GM18520 (cell line): ENCODE data around the gene SUPT20H.
A peak's percentile ranks its signal among the peaks of the same experiment; 100 is the strongest.
"Not testable (repeated sequence)": the region's sequence is repeated elsewhere in the genome, so short reads cannot be mapped to it uniquely, and the experiment has no call there.

Experiments
- ATAC-seq: cut with Tn5 transposase; IDR thresholded peaks from one replicate; pipeline ENCODE4 v1.9.1; 2021; ENCODE audit not compliant: unreplicated experiment

SUPT20H gene

DNA sequence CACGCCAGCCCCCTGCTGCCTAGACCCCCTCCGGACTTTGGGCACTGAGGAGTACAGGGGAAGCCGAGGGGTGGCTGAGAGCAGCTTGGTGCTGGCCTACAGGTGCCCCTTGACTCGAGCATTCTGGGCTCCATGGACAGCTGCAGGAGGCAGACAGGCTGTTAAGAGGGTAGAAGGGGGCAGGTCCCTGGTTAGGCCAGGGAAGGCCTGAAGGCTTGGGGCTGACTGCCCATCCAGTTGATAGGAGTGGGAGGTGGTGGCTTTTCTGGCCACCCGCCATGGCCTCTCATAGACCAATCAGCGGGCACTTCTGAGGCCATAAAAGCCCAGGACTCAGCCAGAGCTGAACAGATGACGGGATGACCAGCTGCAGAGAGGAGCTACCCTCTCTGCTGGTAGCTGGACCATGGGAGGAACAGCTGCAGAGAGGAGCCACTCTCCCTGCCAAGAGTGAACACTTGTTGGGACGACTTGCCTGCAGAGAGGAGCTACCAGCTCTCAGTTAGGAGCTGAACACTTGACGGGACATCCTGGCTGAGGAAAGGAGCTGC lies 10.7 kb upstream of the SUPT20H start:
- no peak for ATAC-seq

DNA sequence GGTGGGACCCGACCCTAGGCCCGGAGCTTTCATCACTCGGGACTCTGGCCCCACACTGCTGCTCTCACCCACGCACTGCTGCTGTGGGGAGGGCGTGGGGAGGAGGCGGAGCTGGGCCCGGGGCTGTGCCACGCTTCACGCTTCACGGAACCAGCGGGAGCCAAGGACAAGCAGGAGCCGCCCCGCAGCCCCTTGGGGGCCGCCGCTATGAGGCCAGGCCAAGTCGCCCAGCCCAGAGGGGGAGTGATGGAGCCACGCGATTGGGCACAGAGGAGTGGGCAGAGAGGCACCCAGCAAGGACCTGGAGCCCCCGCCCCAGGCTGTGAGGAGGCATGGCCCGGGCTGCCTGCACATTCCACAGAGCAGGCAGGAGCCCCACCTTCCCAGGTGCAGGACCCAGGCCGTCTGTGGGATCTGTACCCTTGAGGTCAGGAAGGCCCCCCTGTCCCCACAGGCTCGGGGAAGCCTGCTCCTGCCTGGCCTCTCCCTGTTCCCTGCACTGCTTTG lies 10.2 kb upstream of the SUPT20H start:
- ATAC-seq: no peak

DNA sequence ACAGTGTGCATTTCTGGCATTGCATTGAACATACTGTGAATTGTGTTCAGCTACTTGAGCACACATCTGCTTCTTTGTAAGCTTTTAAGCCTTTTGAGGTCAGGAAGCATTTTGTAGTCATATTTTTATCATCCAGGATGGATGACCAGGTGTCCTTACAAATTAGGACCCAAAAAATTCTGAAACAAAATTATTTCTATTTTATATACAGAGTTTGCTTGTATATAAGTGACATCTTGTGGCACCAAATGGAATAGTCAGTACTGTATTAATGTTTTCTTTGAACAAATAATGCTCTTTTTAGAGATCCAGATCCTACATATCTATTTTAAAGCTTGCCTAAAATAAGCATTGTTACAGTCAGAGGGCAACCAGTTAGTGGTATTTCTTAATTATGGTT lies 9.5 kb upstream of the SUPT20H start:
- ATAC-seq: no peak

DNA sequence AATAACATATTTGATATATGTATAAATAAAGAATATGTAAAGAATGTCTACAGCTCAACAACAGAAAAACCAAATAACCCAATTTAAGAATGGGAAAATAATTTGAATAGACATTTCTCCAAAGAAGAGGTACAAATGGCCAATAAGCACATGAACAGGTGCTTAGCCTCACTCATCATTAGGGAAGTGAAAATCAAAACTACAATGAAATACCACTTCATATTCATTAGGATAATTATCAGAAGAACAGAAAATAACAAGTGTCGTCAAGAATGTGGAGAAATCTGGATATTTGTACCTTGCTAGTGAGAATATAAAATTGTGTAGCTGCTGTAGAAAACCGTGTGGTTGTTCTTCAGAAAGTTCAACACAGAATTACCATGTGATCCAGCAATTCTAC lies 8.4 kb upstream of the SUPT20H start:
- peak; percentile 54 for ATAC-seq

DNA sequence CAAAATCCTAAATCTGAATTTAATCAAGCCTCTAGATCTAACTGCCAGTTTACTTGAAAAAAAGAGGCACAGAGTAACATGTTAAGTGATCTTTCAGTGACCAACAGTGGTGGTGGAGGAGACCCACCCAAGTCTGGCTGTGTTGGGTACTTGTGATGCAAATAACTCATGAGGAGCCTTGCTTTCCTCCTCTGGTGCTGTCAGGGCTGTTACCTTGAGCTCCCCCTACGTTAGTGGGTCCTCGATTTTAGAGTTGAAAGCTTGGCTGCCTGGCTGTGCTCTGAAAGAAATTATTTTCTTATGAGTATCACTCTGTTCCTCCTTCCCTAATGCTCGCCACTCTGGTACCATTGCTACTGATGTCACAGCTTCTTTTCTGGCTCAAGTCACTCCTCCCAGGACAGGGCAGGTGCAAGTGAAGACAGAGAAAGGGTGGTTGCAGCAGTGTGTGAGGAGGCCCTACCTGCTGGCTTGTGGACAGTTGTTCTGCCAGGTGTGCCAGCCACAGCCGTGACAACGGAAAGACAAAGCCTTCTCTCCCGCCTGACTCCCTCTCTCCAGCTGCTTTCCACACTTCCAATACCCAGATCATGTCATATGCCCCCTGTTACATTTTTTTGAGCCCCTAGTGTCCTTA lies 6.5 kb upstream of the SUPT20H start:
- ATAC-seq: no peak

DNA sequence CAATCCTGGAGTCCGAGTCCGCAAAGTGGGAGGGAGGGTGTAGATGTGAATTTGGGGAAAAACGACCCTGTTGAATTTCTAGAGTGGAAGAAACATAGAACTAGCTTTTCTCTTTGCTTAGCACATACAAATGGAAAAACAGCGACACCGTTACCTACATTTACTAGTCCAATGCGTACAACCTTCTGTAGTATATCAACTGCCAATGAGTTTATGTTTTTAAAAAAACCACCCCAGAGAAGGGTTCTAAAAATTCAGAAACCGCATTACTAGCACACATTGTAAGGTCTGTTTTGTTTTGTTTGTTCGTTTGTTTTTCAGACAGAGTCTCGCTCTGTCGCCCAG lies 332 bp upstream of the SUPT20H start:
- no peak for ATAC-seq

DNA sequence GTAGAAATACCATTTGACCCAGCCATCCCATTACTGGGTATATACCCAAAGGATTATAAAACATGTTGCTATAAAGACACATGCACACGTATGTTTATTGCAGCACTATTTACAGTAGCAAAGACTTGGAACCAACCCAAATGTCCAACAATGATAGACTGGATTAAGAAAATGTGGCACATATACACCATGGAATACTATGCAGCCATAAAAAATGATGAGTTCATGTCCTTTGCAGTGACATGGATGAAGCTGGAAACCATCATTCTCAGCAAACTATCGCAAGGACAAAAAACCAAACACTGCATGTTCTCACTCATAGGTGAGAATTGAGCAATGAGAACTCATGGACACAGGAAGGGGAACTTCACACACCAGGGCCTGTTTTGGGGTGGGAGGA lies 3.3 kb downstream of the SUPT20H start:
- ATAC-seq: not testable (repeated sequence)

DNA sequence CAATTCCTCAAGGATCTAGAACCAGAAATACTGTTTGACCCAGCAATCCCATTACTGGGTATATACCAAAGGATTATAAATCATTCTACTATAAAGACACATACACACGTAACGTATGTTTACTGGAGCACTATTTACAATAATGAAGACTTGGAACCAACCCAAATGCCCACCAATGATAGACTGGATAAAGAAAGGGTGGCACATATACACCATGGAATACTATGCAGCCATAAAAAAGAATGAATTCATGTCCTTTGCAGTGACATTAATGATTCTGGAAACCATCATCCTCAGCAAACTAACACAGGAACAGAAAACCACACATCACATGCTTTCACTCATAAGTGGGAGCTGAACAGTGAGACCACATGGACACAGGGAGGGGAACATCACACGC lies 6.4 kb downstream of the SUPT20H start:
- not testable (repeated sequence) for ATAC-seq

DNA sequence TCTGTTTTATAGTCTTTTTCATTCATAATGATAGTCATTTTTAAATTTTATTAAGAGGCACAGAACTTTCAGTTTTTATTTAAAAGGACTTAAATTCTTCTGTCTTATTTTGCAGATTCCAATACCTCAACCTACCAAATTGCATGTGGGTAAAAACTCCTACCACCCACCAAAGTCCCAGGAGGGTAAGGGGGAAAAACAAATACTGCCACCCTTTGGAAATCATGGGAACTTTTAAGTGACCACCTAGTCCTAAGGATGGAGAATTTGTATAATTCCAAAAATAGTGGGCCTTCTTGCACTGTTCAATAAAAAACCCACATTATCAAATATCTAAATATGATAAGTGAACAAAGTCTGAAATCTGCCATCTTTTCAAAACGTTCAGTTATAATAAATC lies 9.7 kb downstream of the SUPT20H start:
- no peak for ATAC-seq

DNA sequence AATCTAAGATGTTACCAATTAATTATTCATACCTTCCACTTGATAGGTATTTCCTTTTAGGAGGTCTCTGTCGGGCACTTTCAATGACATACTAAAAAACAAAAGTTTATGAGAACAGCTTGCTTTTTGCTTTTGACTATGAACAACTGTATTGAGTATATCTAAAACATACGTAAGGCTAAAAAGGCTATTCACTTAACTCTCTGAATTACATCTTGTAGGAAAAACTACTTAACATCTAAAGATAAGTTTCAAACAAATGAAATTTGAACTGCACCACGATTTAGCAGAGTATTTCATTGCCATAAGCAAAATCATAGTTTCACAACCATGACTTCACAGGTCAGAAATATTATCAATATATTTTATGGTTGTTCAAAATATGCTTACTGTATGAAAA lies 11.6 kb downstream of the SUPT20H start:
- no peak for ATAC-seq

DNA sequence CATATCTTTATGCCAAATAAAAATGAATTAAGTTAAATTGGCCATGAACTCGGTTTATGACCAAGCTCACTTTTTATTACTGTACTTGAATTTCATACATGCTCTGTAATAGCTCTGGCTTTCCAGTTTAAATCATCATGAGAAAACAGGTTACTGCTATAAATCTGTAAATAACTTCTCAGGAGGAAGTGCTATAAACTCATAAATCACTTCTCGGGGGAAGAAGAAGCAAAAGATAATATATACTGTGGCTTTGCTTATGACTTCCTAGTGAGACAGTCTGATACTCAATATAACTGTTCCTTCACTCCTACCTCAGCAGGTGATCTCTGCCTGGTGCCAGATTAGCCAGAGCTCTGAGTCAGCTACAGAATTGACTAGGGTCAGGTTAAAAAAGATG lies 12.5 kb downstream of the SUPT20H start:
- ATAC-seq: no peak

DNA sequence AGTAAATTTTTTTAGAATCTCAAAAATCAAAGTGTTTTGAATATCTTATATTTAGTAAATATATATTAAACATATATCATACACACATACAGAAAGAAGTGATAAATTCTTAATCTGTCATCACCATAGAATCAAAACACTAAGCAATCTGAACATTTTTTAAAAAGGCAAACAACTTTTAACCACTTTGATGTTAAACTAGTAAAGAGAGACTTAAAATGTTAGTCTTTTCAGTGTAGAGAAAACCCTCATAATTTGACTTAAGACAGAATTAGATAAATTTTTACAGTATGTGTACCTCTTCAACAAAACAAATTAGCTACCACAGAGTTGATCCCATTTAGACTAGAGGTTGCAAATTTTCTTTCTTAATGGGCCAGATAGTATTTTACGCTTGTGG lies 13.4 kb downstream of the SUPT20H start:
- no peak for ATAC-seq

DNA sequence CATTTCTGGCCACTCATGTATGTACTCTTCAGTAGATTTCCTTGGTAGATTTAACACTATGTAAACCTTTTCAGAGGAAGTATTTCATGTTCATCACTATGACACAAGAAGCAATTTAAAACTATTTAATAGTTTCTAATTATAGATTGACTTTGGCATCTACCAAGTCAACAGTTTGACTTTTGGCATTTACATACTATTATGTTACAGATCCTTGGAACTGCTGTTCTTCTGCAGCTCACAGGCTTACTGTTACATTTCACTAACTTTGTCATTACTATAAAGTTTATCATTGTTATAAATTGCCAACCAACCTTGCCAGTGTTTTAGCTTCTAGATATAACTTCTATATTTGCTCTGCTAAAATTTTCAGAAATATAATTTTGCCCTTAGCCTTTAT lies 18.7 kb downstream of the SUPT20H start:
- ATAC-seq: no peak

DNA sequence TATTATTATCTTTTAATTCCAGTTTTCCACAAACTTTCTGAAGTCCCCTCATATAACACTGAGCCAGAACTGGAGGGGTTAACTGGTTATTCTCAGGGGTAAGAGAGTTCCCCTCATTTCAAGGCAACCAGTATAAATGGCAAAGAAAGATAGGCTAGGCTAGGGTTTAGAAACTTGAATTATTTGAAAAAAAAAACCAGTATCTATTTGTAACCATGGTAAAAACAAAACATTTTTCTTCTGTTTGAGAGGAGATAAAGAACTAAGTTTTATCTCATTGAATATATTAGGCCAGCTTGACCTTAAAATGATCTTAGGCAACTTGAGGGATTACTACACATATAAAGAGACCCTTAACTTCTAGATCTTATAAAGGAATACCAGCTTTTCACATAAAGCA lies 19.6 kb downstream of the SUPT20H start:
- ATAC-seq: no peak

DNA sequence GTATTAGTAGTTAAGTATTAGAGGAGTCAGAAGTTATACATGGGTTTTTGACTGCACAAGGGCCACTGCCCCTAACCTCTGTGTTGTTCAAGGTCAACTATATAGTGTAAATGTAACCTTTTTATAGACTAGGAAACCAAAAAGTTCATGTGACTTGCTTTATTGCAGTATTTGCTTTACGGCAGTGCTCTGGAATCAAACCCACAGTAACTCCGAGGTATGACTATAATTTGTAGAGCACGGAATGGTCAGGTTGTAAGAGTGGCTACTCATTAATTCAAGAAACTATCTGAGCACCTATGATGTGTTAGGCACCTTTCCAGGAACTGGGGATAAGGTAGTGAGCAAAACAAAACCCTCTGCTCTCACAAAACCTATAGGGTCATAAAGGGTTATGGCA lies 22.2 kb downstream of the SUPT20H start:
- no peak for ATAC-seq

DNA sequence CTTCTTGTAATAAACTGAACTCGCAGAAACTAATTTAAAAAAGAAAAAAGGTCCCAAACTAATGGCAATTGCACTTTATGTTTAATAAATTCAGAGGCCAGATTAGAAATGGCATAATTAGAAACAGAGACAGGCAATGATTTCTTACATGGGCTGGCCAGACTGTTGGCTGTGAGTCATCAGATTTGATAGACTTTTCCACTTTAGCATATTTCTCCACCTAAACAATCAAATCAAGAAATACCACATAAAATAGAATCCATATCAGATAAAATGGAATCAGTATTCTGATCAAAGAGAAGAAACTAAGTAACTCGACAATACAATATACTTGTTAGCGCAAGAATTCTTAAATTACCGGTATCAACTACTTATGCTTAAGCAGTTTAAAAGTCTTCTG lies 29.9 kb downstream of the SUPT20H start:
- ATAC-seq: no peak

DNA sequence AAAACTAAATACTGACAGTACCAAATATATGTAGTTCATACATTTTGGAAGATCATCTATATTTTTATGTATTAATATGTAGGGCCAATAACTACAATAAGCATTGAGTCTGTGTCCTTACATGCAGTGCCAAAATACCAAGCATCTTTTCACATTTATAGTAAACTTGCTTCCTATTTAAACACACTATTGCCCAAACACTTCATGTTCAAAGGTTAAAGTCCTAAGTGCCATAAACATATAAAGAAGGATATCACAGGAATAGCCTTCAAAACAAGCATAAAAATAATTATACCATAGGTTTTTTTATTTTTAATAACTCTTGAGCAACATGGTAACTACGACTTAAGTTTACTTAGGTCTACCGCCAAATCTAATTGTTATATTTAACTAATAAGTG lies 31.8 kb downstream of the SUPT20H start:
- ATAC-seq: no peak

DNA sequence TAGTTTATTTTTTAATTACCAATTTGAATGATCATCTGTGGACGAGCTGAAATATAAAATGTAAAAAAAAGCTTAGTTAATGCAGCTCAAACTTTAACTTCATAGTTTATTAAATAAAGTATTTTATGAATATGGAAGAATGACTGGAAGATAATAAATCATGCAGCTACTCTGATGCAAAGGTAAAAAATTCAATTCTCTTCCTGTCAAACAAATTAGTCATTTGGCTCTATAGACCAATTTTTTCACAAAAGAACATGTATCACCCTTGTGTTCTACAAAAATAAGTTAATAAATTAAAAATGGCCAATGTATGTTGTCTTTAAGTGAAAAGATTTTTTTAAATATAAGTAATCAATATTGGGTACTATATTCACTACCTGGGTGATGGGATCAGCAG lies 32.7 kb downstream of the SUPT20H start:
- ATAC-seq: no peak

DNA sequence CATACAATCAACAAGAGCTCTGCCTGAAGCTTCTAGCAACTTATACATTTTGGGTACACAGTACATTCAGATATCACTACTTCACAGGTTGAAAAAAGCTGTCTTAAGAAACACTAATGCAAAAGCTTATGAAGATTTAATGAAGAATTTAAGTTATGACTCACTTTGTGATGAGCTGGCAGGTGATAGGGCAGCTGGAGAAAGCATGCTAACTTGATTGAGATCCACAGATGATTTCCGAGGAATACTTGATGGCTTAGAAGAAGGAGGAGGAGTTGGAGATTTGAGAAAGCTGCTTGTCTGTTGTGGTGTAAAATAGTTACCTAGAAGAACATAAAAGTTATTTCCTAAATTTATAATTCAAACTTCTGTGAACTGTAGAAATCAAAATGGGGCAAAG lies 35.6 kb downstream of the SUPT20H start:
- ATAC-seq: no peak

DNA sequence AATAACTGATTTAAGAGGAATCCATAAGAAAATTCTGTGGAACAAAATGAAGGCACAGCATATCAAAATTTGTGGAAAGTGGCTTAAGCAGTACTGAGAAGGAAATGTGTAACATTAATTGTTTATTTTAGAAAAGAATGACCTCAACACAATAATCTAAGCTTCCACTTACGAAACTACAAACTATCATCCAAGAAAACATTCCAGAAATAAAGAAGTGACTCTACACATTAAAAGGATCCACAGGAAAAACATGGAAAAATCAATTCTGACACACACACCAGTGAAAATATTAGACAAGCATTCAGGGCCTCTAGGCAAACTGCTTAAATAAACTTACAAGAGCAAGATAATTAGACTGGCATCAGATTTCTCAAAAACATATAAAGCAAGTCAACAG lies 44.9 kb downstream of the SUPT20H start:
- ATAC-seq: no peak

DNA sequence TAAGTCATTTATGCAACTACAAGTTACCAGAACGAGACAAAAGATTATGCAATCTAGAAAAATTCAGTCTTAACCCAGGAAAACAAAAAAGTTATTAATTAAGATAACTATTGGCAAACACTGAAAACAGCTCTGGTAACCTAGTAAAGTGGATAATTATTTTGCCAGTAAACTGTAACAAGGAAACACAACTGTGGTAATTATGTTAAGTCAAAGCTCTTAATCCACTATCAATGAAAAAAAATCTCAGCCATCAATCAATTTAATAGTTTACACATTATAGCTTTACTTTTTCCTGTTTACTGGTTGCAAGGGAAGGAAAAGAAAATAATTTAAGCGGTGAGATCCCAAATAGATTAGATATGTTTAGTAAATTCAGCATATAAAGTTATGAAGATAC lies 47.7 kb downstream of the SUPT20H start:
- no peak for ATAC-seq

DNA sequence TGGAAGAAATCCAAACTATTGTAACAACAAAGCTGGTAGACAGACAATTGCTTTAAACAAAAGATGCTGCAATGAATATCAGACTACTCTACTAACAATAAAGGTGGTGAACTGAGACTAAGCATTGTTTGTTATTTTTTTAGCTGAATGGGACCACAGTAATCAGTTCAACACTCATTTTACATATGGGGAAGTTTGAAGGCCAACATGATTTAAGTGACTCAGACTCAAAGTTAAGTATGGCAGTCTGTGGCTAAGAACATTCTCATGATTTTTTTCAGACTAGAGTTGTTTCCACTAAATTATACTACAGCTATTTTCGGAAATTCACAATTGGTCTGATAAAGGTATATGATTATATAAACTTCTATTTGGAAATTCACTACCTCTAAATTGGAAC lies 48.5 kb downstream of the SUPT20H start:
- ATAC-seq: no peak

DNA sequence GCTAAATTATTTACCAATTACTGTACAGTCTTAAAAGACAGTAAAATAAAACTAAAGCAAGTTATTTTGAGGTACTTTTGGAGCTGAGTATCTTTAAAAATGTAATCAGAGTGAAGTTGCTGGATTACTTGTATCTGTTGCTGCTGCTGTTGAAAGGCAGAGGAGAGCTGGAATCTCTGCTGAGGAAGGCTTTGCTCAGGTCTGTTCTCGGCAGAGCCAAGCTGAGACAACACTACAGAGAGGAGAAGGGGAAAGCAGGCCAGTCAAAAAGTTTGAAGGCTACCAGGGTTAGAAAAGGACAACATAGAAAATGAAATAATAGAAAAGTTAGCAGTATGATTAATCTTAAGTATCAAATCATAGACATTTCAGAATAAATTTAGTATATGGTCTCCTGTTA lies 49.1 kb downstream of the SUPT20H start:
- no peak for ATAC-seq
